ENCODE results near the gene DNAH17.

GRCh38 chr17:78446833-78447232, 130.4 kb downstream of the DNAH17 start:
- no peak for TF ChIP-seq CTCF (conservative IDR thresholded peaks at IDR 0.05; ENCODE audit: low read depth, low read length)
- no peak for TF ChIP-seq EZH2 (IDR thresholded peaks at IDR 0.05; ENCODE audit: borderline replicate concordance, low read depth, low read length, poor library complexity, severe bottlenecking)
